ENCODE measurements around the gene RICTOR.
A peak's percentile ranks its signal among the peaks of the same experiment; 100 is the strongest.

The RICTOR gene

DNA sequence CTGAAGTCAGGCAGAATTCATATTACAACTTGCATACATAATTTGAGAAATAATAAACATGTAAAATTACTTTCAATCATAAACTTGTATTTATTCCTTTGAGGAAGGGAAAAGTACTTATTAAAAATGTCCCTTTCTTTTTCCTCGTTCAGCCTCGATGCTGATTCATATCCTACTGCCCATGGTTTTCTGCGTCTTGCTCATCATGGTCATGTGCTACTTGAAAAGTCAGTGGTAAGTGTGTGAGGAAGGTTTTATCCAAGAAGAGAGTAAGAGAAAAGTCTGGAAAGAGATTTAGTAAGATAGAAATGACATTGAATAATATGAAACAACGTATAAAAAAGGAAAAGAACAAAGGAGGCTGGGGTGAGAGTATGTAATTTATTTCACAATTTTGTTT is 142.5 kb downstream of the RICTOR start:
- no peak for DNase-seq

DNA sequence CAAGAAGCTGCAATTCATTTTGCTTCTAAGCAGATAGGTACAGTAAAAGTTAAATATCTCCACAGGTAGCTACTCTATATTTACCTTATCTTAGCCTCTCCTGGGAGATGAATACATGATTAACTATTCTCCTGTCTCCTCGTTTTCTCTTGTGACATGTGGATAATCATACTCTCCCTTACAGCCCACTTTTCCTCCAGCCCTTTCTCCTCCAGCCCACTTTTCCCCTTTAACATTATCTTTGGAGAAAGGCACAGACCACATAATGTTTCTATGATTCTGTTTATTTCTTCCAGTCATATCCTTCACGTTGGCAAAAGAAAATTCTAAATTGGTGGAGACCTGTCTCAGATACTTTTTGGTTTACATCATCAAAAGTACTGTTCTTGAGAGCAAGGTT is 144.4 kb downstream of the RICTOR start:
- no peak for DNase-seq

DNA sequence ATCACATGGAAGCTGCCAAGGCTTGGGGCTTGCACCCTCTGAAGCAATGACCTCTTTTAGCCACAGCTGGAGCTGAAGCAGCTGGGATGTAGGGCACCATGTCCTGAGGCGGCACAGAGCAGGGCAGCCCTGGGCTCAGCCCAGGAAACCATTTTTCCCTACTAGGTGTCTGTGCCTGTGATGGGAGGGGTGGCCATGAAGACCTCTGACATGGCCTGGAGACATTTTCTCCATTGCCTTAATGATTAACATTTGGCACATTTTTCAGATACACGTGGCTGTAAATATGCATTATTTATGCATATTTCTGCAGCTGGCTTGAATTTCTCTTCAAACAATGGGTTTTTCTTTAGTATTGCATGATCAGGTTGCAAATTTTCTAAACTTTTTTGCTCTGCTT is 146.7 kb downstream of the RICTOR start:
- DNase-seq, result no peak

DNA sequence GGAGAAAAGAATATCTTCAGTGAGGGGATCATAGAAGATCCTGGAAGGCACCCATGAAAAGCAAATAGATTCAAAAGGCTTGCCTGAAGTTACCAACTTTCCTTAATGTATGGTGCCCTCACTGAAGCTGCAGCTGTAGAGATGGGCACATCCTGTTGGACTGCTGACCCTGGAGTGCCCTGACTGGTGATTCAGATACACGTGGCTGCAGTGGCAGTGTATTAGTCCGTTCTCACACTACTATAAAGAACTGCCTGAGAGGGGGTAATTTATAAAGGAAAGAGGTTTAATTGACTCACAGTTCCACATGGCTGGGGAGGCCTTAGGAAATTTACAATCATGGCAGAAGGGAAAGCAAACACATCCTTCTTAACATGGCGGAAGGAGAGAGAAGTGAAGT is 148.1 kb downstream of the RICTOR start:
- DNase-seq, result no peak

DNA sequence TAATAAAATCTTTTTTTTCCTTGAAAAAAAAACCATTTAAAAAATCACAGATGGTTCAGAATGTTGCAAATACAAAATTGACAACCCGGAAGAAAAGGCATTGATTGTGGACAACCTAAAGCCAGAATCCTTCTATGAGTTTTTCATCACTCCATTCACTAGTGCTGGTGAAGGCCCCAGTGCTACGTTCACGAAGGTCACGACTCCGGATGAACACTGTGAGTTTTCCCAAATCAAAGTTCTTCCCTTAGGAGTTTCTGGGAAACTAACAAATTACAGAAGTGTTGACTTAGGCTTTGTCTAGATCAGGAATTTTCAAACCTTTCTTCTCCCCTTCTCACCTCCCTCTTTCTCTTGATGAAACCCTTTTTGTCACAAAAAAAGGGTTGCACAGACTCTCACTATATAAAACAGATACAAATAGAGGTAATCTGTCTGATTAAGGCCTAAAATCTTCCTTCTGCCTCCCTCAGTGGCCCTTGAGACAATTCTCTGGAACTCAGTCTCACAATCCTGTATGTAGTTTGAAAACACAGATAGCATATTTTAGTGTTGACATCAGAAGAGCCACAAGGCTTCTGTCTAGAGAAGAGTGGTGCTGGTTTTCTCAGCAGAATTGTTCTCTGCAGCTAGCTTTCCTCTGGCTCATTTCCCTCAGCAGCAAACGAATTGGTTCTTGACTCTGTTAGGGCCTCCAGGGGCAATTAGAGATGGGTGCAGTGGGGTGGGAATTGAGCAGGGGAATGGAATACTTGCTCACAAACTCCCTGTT is 148.9 kb downstream of the RICTOR start:
- DNase-seq, result no peak

DNA sequence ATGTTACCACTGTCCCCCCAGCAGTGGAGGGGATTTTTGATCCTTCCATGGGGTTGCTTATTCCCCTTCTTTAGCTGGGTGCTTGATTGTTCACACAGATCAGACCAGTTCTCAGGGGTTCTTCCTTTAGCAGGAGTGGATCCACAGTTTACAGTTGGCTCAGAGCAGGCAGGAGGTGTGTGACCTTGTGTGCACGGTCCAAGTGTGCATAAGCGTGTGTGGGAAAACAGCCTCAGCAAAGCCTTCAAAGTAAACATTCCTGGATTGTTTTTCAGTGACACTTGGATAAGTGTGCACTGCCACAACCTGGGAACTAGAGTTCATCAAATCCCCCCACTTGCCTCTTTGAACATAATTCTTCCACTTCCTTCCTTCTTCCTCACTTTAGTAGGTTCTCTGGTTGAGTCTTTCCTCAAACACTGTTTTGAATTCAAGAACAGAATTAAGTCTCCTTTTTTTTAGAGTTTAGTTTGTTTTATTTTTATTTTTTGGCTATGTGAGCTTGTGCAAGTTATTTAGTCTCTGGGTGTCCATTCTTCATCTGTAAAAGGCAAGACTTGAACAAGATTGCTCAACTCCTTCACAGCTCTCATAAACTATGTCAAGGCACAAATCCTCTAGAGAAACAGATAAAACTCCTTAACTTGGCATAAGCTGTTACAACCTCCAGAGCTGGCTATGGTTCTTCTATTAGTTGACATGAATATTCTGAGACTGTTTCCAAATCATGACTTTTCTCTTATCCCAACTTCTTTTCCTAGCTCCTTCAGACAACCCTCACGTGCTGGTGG is 150.3 kb downstream of the RICTOR start:
- DNase-seq, result no peak

DNA sequence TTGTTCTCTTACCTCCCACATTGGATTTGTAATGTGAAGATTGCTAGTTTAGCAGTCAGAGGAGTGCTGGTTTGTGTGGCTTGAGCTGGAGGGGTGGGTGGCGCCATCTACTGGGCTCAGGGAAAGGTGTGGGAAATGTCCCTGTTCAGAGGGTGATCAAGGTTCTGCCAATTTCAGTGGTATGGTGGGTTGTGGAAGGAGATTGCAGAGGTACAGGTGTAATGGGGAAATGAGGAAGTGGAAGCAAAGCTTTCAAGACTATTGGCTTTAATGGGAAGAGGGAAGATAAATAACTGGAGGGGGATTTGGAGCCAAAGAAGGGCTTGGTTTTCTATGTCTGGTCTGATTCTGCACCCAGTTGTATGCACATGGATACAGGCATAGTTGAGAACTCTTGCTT is 152.0 kb downstream of the RICTOR start:
- peak; percentile 18 for DNase-seq

DNA sequence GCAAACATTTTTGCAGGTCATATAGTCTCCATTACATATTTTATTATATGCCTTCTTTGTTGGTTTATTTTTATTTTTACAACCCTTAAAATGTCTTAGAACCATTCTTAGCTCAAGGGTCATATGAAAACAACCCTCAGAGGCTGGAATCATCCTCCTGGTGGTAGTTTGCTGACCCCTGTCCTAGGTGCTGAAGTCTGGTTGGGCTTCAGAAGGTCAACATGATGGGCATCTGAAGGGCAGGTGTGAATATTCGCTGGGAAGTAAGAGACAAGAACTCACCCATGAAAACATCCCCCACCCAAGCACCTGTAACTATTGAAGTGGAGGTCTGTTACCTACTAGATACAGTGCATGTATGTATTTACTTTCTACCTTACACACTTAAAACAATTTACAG is 153.0 kb downstream of the RICTOR start:
- no peak for DNase-seq

DNA sequence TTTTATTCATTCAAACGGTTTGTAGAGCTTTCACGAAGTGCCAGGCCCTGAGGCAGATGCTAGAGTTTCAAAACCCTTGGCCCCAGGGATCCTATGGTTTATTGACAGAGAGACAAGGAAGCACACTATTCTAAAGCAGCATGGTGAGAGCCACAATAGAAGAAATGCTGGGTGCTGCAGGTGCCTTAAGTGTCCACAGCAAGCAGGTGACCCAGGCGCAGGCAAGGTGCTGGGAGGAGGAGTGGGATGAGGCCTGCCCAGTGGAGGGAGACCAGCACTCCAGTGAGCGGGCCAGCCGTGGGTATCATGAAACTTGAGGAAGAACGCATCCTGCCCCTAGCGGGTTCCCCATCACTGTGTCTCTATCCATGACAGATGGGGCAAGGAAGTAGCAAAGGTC is 157.4 kb downstream of the RICTOR start:
- no peak for DNase-seq

DNA sequence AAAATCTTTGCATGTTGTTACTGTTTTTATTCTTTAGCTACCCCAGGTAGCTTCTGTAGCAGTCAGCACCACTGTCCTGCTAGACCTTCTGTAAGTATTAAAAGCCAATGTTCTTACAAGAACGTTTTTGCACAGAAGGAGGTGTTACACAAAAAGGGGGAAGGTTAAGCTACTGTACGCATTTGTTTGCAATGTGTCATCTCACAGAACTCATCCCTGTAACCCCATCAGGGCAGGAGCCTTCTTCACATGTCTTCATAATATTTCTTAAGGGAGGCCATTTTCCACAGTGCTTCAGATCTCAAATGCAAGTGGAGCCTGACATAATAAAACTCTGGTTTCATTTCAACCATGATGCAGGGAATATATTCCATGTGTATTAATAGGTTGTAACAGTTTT is 160.5 kb downstream of the RICTOR start:
- no peak for DNase-seq

DNA sequence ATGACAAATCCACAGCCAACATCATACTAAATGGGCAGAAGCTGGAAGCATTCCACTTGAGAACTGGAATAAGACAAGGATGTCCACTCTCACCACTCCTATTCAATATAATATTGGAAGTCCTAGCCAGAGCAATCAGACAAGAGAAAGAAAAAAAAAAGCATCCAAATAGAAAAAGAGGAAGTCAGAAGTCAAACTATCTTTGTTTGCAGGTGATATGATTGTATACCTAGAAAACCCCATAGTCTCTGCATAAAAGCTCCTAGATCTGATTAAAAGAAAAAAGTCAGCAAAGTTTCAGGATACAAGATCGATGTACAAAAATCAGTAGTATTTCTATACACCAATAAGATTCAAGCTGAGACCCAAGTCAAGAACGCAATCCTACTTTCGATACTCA is 162.3 kb downstream of the RICTOR start:
- DNase-seq, result no peak

DNA sequence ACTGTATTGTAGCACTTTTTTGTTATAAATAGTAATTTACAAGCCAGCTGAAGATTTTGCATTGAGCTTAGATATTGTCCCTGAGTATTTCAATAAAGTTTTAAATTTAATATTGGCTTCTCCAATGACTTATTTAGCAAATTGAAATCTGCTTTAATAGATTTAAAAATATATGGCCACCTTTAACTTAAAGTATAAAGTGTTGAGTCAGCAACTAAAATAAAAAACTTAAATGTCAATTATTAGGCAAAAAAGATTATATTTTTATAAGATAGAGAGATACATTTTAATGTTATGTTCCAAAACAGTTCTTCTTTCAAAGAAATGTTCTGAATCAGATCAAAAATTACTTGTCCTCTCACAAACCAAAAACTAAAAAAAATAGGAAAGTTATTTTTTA is 167.7 kb downstream of the RICTOR start:
- DNase-seq, result no peak

DNA sequence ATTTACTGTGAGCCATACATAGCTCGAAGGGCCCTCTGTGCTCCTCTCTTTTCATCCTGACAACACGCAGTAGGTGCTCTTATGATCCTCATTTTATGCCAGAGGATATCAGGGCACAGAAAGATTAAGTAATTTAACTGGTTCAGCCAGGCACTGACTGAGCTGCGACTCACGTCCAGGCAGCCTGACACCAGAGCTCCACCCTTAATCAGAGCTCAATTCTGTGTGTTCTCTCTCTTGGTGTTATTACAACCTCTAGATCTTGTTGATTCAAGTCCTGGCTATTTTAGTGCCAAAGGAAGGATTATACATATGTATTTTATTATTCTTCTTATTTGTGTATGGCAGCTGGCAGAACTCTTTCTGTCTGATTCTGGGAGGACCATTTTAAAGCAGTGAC is 168.7 kb downstream of the RICTOR start:
- no peak for DNase-seq

DNA sequence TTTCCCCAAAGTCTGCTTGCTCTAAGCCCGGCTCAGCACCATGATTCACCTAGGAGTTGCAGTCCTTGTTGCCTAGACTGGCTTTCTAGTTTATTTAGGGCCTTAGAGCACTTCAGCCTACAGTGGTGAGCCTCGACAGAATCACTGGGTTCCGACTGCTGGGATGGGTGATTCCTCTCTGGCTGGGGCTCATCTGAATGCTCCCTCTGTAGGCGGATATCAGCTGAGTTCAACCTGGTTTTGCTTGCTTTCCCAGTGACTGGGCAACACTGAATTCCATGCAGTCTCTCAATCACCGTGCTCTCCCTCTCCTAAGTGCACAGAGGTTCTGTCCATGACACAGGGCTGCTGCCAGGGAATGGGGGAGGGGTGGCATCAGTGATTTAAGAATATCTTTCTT is 174.3 kb downstream of the RICTOR start:
- no peak for DNase-seq

DNA sequence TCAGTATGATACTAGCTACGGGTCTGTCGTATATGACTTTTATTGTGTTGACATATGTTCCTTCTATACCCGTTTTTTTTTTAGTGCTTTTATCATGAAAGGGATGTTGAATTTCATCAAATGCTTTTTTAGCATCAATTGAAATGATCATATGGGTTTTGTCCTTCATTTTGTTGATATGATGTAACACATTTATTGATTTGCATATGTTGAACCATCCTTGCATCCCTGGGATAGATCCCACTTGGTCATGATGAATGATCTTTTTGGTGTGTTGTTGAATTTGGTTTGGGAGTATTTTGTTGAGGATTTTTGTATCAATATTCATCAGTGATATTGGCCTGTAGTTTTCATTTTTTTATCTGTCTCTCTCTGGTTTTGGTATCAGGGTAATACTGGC is 177.4 kb downstream of the RICTOR start:
- no peak for DNase-seq

DNA sequence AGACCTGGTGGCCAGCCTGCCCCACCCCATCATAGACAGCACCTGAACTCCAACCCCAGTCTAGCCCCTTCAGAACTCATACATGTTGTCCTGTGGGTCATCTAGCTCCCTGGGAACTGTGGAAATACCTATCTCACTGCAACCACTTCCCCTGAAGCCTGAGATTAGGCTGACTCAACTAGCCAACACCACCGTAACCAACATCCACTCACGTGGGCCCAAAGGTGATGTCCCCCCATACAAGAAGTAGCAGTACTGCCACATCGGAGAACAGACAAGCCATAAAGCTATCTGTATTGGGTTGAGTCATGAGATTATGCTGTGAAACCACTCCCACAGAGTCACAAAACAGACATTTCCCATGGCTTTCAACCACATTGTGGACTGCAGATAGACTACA is 181.8 kb downstream of the RICTOR start:
- no peak for DNase-seq

DNA sequence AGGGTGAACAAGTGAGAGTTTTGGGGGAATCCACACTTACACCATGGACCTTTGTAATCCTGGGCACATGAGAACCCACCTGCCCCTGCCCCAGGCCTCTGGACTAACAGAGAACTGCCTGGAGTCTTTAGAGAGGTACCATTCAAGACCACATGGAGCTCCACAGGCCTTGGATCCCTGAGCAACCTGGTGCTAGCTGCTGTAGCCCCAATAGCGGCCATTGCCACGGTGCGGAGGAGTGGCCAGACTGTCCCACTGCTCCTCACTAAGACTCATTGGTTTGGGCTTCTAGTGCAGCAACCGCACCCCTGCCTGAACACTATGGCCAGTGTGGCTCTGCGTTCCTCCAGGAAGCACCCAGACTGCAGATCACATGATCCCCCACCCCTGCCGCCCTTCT is 182.6 kb downstream of the RICTOR start:
- no peak for DNase-seq

DNA sequence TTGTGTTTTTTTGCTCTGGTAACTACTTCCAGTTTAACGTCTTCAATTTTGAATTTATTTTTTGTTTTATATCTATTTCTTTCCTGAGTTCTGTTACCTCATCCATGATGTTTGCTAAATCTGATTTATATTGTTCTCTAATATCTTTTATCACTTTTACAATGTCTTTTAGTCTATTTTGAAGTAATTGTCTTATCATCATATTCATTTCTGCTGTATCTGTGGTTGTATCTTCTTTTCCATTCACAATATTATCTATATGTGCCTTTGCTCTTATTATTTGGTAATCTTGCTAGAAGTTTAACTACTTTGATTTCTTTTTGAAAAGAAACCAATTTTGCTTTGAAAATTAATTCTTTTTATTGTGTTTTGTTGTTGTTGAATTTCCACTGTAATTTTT is 184.8 kb downstream of the RICTOR start:
- DNase-seq, result no peak

DNA sequence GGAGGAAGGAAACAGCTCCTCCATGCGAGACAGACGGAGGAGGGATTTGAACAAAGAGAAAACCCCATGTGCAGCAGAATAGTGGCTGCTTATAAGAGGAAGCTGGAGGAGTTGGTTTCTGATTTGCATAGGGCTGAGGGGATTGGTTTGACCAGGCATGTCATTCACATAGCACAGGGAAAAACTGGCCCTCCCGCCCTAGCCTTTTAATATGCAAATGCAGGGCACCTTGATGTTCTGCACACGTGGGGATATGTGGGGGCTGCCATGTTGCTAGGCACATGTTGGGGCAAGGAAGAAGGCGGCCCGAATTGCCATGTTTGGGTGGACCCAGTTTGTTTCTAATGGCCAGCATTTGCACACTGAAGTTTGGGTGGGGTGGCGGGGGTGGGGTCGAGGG is 186.2 kb downstream of the RICTOR start:
- DNase-seq, result no peak
